NCI-H2107 treated with DMSO at 0.1 percent for 48 hours (cell line): ENCODE results near the gene GALNTL6.
A peak's percentile ranks its signal among the peaks of the same experiment; 100 is the strongest.
"Not testable (repeated sequence)": the region's sequence is repeated elsewhere in the genome, so short reads cannot be mapped to it uniquely, and the experiment has no call there.

Source experiments
- DNase-seq: peaks from one replicate; lab custom pipeline; 2025; ENCODE audit not compliant: unreplicated experiment; lab: John Stamatoyannopoulos, UW

GALNTL6 gene

GRCh38 chr4:172709376-172709775 lies 896.2 kb downstream of the GALNTL6 start:
- peak; percentile 38 for DNase-seq

- DNase-seq = no peak
Observed at GRCh38 chr4:172716291-172716690, 903.1 kb downstream of the GALNTL6 start.

- peak; percentile 15 for DNase-seq
Observed at GRCh38 chr4:172721659-172722058, 908.5 kb downstream of the GALNTL6 start.

- DNase-seq = no peak
Observed at GRCh38 chr4:172725581-172725980, 912.4 kb downstream of the GALNTL6 start.

GRCh38 chr4:172726001-172726423 lies 912.8 kb downstream of the GALNTL6 start:
- no peak for DNase-seq

GRCh38 chr4:172727631-172728030 lies 914.4 kb downstream of the GALNTL6 start:
- DNase-seq = no peak

- DNase-seq = not testable (repeated sequence)
Observed at GRCh38 chr4:172733645-172734044, 920.4 kb downstream of the GALNTL6 start.

GRCh38 chr4:172734555-172734954 lies 921.4 kb downstream of the GALNTL6 start:
- no peak for DNase-seq

GRCh38 chr4:172736046-172736445 lies 922.8 kb downstream of the GALNTL6 start:
- DNase-seq = no peak

GRCh38 chr4:172740434-172740833 lies 927.2 kb downstream of the GALNTL6 start:
- DNase-seq = no peak

- DNase-seq = no peak
Observed at GRCh38 chr4:172750910-172751309, 937.7 kb downstream of the GALNTL6 start.

GRCh38 chr4:172751550-172751949 lies 938.3 kb downstream of the GALNTL6 start:
- no peak for DNase-seq

GRCh38 chr4:172758586-172759340 lies 945.6 kb downstream of the GALNTL6 start:
- DNase-seq = no peak

- no peak for DNase-seq
Observed at GRCh38 chr4:172760512-172760911, 947.3 kb downstream of the GALNTL6 start.

GRCh38 chr4:172762895-172763294 lies 949.7 kb downstream of the GALNTL6 start:
- DNase-seq = no peak

GRCh38 chr4:172770787-172771186 lies 957.6 kb downstream of the GALNTL6 start:
- no peak for DNase-seq

GRCh38 chr4:172772781-172773180 lies 959.6 kb downstream of the GALNTL6 start:
- no peak for DNase-seq

GRCh38 chr4:172776203-172776861 lies 963.1 kb downstream of the GALNTL6 start:
- DNase-seq = no peak

- no peak for DNase-seq
Observed at GRCh38 chr4:172777729-172778431, 964.7 kb downstream of the GALNTL6 start.

- DNase-seq = no peak
Observed at GRCh38 chr4:172778583-172778982, 965.4 kb downstream of the GALNTL6 start.

- no peak for DNase-seq
Observed at GRCh38 chr4:172780566-172781081, 967.4 kb downstream of the GALNTL6 start.

- no peak for DNase-seq
Observed at GRCh38 chr4:172785613-172786012, 972.4 kb downstream of the GALNTL6 start.
